NCI-H226 (cell line): ENCODE results near the gene GPC6.
"Not testable (repeated sequence)": the region's sequence is repeated elsewhere in the genome, so short reads cannot be mapped to it uniquely, and the experiment has no call there.

Experiments used
- DNase-seq: peaks from one replicate; pipeline ENCODE4 v3.0.0-alpha.2; 2015

GPC6 gene

DNA sequence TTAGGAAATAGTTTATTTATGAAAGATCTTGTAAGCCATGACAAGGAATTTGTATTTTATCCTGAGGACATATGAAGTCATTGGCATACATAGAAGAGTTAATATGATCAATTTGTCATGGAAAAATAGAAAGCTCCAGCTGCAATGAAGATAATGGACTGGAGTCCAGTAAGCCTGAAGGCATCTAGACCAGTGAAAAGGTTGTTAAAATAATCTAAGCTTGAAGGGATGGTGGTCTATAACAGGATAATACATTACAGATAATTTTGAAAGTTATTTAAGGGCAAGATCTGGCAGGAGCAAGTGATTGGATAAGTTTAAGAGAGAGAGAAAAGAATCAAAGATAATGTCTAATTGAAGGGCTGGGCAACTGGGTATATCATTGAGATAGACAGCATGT lies 224.2 kb downstream of the GPC6 start:
- DNase-seq: no peak

DNA sequence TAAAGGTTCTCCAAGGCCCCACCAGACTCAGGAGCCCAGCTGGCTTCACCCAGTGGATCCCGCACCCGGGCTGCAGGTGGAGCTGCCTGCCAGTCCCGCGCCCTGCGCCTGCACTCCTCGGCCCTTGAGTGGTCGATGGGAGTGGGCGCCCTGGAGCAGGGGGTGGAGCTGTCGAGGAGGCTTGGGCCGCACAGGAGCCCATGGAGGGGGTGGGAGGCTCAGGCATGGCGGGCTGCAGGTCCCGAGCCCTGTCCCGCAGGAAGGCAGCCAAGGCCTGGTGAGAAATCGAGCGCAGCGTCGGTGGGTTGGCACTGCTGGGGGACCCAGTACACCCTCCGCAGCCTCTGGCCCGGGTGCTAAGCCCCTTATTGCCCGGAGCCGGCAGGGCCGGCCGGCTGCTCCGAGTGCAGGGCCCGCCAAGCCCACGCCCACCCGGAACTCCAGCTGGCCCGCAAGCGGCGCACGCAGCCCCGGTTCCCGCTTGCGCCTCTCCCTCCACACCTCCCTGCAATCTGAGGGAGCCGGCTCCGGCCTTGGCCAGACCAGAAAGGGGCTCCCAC lies 228.1 kb downstream of the GPC6 start:
- not testable (repeated sequence) for DNase-seq

DNA sequence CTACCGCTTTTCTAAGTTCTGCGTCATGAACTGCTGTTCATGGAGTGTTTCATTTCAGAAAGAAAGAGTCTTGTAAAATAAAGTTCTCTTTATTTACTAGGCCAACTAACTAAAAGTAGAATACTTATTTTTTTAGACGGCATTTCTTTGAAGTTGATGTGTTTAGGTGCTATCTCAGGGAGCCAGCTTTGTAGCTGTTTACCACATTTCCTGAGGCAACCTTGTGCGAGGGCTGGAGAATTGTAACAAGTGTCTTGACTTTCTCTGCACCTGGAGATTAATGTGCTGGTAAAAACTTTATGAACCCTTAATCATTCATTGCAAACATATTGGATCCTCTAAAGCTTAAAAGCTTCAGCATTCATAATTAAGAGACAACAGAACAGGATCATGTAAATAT lies 229.3 kb downstream of the GPC6 start:
- no peak for DNase-seq

DNA sequence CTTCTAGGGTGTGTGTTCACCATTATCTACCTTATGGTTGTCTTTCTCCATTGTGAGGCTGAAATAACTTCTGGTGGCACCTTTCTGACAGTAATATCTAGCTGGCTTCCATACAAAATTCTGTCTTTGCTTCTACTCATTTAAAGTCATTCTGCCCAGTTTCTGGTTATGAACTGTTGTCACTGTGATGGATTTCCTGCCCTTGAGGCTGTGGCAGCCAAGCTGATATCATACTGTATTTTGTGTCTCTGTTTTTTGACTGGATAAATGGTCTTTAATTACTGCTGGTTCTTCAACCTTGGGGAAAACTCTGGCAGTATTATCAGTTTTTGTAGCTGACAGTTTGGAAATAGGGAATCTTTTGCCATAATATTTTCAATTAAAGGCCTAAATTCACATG lies 233.4 kb downstream of the GPC6 start:
- DNase-seq: no peak

DNA sequence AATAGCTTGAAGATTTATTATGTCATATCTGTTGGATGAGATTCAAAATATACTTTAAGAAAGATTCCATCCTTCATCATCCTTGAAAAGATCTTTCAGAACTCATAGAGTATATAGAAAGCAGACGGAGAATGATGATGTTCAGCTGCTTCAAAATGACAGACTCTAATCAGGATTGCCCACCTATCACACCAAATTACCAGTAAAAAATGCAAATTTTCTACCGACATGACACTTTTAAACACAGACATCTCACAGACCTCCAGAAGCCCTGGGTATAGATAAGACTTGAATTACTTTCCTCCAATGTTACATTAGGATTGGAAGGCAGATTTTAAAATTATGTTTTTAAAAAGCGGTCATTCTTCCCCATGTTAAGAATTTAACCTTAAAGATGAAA lies 235.5 kb downstream of the GPC6 start:
- no peak for DNase-seq

DNA sequence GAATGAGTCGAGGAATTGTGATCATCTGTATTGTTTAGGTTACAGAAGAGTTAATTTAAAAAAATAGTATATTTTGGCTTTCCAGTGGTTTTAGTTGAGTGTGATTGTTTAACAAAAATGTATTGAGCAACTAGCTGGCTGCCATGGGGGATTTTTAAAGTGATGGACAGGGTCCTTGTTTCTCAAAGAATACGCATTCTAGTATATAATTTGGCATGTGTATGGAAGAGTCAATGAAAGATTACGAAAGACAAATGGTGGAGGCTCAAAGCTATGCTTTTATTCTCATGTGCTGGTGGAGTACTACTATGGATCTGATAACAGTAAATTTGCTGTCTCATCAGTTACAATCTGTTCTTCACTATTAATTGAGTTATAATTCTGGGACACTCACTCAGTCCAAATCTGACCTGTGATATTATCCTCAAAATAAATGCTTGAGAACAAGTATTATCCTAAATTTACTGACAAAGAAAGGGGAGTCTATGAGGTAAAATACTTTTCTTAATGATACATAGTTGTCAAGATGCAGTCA lies 240.0 kb downstream of the GPC6 start:
- no peak for DNase-seq

DNA sequence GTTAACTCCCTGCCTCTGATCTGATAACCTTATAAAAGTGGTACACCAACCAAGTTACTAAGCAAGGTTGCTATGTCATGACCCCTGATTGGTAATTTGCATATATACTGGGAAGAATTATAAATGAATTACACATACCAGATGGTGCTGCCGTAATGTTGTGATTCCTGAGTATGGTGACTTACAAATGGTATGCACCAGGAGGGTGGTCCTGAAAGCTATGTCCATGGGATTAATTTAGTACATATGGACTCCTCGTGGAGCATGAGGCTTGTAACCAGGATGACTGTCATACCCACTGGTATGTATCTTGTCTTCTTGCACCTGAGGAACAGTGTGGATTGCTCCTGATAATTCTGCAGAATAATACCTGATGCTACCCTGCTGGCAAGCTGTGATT lies 240.6 kb downstream of the GPC6 start:
- DNase-seq: no peak

DNA sequence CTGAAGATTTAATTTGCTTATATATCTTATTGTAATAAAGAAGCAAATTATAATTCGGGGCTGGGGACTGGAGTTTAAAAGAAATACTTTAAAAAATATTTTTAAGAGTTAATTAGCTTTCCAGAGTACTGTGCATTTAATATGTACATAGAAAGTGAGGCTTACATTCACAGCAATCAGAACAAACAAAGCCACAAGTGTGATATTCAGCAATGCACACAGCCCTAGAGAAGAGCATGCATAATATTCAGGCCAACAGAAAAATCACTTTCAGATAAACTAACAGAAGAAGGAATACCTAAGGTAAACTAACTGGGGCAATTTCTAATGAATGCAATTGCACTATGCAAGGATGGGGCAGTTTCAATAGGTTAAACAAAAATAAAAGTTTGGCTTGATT lies 241.8 kb downstream of the GPC6 start:
- DNase-seq: no peak

DNA sequence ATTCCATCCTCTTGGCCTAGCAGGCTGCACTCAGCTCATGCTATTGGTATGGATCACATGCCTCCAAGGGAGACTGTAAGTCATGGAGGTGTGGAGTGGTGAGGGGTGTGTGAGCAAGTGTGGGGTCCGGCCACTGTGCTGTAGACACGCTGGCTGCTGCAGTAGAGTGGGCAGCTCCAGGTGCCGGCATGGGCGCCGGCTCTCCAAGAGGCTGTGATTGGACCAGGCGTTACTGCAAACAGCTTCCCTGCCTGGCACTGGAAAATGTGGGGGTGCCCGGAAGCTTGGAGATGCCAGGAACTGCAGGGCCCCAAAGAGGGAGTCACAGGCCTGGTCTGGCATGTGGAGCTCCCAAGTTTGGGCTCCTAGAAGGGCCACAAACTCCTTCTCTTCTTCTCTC lies 245.7 kb downstream of the GPC6 start:
- DNase-seq: no peak

DNA sequence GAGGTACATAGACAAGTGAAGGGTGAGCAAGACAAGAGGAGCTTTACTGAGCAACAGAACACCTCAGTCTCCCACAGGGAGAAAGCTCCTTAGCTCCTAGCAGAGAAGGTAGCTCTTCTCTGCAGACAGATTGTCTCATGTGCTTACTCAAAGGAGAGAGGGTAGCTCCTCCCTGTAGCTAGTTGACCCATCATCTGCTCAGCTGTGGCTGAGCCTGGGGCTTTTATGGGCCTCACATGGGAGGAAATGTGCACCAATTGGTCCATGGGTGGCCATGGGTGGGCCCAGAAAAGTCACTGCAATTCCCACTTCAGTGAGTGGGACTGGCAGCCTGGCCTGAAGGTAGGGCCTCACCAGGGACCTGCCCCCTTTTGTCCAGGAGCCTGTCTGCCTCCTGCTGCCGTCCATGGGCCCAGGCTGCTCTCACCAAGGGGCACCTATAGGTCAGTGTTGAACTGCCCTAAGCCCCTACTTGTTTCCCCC lies 246.2 kb downstream of the GPC6 start:
- no peak for DNase-seq

DNA sequence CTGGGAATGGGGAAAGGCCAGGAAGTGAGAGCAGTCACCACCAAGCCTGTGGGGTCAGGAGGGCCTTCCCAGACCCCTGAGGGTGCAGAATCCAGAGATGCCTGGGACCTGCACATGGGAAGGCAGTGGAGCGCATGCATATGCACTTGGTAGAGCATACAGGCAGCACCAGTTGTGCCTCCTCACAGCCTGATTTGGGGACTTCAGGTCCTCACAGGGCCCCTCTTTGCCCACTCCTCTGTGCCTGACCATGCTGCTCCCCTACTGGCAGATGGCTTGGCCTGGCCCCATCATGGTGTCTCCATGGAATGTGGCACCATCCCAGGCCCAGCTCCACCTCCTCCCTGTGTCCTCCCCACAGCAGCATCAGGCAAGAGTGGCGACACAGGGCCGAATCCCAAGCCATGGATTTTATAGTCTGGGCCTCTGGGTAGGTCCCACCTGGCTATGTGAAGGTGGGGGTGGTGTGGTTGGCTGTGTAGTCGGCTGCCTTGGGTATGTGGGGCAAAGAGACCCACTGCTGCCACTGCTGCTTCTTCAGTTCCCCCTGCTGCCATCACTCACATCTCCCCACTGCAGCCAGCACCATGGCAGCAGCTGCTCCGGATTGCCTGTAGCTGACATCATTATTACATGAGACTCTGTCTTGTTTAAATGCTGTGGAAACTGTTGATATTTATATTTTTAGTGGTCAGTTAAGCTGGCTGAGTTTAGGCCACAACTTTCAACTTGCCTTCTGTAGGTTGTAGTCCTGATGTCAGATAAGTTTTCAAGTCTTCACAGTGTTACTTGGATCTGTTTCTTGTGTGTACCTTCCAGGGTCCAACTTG lies 247.0 kb downstream of the GPC6 start:
- no peak for DNase-seq

DNA sequence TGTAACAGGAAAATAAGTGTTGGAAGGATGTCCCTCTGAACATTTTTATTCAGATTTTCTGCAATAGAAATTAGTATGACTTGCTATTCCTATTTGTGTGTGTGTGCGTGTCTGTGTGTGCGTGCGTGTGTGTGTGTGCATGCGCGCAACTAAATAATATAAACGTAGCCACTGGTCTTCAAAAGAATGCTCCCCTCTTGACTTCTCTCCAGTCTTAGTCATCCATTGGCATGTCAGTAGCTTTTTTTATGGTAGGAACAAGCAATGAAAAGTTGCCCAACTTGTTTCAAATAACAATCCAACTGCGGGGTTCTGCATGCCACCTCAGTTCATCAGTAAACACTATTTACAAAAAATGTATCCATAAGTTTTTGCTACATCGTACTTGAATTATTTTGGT lies 249.6 kb downstream of the GPC6 start:
- DNase-seq: peak; percentile 71

DNA sequence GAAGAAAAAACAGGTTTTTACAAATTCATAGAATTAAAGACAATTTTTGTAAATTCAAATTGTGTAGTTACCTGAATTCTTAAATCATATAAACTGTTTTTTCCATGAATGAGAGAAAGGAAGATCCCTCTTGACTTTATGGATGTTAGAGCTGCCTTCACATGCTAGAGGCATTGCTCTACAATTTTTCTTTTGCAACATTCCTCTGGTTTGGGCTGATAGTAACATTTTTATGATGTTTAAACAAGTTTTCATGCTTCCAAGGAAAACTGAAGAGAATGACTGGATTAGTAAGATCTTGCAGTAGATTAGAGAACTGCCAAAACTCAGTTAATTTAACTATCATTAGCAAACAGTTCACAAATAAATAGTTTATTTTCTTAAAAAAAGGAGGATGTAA lies 250.6 kb downstream of the GPC6 start:
- no peak for DNase-seq

DNA sequence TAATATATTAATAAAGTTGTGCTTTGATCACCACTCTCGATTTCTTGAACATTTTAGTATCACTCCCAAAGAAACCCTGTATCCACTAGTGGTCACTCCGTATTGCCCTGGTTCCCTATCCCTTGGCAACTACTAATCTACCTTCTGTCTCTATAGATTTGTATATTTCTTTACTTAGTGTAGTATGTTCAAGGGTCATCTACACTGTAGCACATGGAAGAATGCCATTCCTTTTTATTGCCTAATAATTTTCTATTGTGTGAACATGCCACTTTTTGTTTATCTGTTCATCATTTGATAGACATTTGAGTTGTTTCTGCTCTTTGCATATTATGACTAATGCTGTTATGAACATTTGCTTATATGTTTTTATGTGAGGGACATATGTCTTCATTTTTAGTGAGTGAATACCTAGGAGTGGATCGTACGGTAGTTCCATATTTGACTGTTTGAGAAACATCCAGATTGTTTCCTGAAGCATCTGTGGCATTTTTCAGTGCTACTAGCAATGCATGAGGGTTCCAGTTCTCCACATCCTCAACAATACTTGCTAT lies 254.0 kb downstream of the GPC6 start:
- DNase-seq: no peak

DNA sequence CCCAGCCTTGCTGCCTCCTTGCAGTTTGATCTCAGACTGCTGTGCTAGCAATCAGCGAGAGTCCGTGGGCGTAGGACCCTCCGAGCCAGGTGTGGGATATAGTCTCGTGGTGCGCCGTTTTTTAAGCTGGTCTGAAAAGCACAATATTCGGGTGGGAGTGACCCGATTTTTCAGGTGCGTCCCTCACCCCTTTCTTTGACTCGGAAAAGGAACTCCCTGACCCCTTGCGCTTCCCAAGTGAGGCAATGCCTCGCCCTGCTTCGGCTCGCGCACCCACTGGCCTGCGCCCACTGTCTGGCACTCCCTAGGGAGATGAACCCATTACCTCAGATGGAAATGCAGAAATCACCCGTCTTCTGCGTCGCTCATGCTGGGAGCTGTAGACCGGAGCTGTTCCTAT lies 269.5 kb downstream of the GPC6 start:
- DNase-seq: not testable (repeated sequence)

DNA sequence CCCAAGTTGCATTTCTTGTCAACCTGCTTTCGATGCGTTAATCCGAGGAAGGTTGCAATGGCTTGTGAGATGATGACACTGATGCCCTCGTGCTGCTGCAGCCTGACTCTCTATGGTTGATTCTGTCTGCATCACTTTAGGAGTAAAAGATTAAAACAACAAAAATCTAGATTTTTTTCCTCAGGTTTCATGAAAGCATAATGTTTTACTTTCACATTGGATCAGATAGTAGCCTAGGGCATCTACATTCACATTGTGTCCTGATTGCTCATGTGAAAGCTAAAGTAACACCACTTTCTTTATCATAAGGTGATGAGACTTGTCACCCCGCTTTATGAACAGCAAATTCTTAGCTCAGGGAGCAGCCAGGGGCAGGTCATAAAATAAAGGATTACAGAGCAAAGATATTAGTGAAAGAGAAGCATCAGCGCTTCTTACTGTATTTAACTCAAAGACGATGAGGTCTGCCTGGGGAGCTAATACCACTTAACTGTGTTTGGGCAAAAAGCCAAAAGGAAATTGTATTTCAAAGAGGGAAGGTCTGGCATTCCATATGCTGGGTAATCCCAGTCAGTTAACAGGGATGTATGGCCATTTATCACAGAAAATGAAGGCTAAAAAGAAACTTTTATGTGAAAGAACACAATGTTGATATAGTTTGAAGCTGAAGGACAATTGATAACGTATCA lies 270.5 kb downstream of the GPC6 start:
- DNase-seq: no peak

DNA sequence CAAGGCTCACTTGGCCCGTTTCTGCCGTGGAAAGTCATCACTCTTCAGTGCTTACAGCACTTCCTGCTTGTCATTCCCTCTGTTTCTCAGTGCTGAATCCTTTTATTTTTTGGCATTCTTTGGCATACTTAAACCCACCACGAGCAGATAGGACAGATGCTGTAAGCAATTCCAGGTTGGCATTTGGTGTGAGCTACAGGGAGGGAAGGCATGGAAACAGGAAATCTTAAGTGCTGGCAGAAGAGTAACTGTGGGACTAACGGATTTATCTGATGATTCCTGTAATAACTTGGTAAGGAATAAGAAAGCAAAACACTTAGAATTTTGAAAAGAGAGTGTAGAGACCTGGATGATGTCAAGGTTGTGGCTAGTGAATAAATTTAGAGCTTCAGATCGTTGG lies 273.4 kb downstream of the GPC6 start:
- DNase-seq: no peak

DNA sequence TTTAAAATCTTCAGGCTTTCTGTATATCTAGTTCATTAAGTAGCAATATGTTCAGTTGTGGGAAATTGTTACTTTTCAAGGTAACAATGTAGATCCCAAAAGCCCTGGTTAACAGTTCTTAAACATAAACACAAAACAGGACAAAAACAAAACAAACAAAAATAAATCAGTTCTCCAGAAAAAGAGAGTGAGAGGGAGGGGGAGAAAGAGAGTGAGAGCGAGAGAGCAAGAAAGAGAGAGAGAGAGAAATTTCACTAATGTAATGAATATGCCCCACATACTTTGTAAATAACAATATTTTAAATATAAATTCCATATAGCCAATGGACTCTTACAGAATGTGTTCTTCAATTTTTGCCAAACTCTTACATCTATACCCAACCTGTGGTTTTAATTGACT lies 275.5 kb downstream of the GPC6 start:
- no peak for DNase-seq

DNA sequence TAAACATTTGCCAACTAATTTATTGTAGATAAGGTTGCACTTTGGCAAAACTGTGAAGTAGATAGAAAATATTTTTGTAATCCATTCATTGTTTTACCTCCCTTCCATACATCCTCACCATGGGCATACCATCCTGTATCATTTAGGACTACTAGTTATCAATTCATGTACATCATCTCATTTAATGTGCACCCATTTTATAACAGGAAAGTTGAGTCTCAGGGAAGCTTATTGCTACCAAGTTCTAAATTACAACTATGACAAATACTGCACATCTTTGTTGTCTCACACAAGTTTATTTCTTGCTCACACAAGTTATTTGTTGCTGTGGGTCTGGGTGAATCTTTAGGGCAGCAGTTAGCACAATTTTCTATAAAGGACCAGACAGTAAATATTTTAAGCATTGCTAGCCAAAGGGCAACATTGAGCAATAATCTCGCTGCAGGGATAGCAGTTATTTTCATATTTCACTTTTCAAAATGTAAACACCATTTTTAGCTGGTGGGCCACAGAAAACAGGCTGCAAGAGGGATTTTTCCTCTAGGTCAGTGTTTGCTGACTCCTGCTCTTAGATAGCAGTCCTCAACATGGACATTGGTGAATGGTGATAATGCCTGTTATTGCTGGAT lies 276.5 kb downstream of the GPC6 start:
- DNase-seq: no peak

DNA sequence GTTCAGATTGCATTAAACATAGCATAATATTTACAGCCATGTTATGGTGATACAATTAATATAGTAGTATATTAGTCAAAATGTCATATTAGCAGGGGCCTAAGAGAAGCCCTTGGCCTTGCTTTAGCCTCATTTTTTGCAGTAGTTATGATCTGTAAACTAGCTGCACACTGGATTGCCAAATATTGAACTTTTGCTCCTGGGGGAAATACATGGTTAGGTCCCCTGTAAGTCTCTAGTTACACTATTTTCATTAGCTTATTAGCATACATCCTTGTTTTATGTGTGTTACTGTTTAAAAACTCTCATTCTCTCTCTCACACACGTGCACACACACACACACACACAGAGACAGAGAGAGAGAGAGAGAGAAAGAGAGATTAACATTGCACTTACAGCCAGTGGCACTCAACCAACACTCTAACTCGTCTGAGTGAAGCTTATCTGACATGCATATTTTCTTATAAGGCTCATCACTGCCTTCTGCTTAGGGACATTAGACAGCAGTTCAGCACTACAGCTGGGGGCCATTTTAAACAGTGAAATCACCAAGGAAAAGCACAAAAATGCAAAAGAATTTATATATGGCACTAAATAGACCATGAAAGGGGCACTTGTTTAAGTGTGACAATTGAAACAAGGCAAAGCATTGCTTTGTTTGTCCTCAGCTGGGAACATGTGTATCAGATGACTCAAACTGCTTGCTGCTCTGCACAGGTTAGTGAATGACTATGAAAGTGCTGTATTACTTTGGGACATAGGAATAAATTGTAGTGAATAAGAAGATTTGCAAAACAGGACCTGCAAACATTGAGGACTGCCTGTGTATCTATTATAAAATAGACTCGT lies 278.7 kb downstream of the GPC6 start:
- DNase-seq: peak; percentile 20

DNA sequence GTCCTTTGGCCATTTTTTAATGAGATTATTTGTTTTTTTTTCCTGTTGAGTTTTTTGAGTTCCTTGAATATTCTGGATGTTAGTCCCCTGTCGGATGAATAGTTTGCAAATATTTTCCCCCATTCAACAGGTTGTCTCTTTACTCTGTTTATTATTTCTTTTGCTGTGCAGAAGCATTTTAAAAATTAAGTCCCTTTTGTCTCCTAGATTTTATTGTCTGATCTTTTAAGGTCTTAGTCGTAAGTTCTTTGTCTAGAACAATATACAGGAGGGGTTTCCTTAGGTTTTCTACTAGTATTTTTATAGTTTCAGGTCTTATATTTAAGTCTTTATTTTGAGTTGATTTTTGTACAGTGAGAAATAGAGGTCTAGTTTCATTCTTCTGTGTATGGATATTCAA lies 284.4 kb downstream of the GPC6 start:
- no peak for DNase-seq

DNA sequence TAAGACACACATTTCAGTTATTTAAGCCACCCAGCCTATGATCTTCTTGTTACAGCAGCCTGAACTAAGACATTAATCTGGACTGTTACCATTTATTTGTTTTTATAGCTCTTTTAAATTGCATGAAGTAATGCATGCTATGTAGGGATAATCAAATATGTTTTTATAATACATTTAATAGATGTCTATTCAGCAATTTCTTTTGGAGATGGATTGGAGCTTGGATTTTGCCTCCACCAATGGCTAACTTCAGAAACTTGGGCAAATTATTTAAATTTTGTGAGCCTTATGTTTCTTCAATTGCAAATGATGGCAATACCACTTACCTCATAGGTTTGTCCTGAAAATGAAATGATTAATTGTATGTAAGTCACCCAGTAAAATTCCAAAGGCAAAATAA lies 288.7 kb downstream of the GPC6 start:
- no peak for DNase-seq
